ENCODE measurements around the gene WDR12. TPM values are rescaled to one million over a fixed set of nuclear protein-coding genes. Genes with fewer than 3 reads are reported as not detected.
A peak's percentile ranks its signal among the peaks of the same experiment; 100 is the strongest.

Gene WDR12
- 140 TPM for total RNA-seq (2021; ENCODE audit: unreplicated experiment)
- 44.1 and 61.7 TPM in 2 replicates for polyA plus RNA-seq (2012)
- Bru-seq, nascent RNA = percentile 86 among the genes with signal in this experiment
- percentile 92 among the genes with signal in this experiment for BruChase-seq, experiment 1, labeled RNA remaining after a 6-hour chase
- percentile 86 among the genes with signal in this experiment for BruChase-seq, experiment 2, labeled RNA remaining after a 2-hour chase
- long read RNA-seq, full-length matches to known transcripts = 112 of 152 reads
- long read RNA-seq, partial matches to known transcripts = 21 of 152 reads
- long read RNA-seq, other reads (novel, unspliced or antisense) = 19 of 152 reads

DNA sequence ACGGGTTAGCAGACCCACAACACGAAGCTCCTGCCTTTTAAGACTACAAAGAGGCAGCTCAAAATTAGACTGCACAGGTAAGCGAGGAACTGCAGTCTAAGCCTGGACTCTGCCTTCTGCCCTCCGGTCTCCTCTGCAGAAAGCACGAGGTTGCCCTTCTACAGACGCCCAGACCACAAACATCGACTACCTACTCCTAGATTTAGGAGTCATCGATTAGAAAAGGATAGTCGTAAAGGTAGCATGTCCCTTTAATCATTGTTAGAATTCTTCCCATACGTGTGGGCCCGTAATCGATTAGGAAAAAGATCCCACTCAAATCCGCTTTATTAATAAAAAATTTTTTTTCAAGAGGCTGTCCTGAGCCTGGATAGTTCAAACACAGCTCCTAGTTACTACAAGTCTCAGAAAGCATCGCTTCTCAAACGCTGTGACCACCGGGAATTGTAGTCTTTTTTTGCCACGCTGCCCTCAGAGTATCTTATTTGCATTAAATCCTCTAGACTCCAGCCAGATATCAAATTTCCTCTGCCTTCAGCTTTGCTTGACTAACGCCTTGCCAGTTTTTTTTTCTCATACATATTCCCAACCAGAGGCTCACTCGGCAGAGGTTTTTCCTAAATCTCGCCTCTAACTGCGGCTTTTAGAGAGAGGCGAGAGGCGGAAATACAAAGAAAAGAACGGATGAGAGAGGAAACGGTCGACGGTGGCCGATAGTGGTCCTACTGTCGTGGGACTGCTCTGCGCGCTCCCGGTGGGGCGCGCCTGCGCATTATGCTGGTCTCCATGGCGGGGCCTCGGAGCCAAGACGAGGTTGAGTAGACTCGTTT lies at the start of gene WDR12, which contains the start of gene CARF:
TSS of gene WDR12 (minus strand) at position 162 of the 830 bp plus-strand sequence. CDS start 197 bp downstream, outside the sequence.
TSS of gene CARF (plus strand) at position 764 of the 830 bp plus-strand sequence. CDS start 29,628 bp downstream, outside the sequence.
- peak within 1 kb of the TSS; percentile 91 for H3K9ac ChIP-seq (ENCODE audit: low read length)
- intact Hi-C loops (cut with micrococcal nuclease) = loop anchor here (2.0 kb wide), 1 partner anchor 327 kb away; the partner anchor contains the start of gene CYP20A1
- no TSS peak for BruUV-seq (replicated peaks)
- TF ChIP-seq SIN3A (IDR thresholded peaks at IDR 0.05; ENCODE audit: low read depth) (peak; percentile 59; the same call in 1 of the 2 replicates), TCF7L2 (IDR thresholded peaks at IDR 0.05; ENCODE audit: borderline replicate concordance, extremely low read depth, insufficient read depth, insufficient read length) (peak; percentile 69), SRF (IDR thresholded peaks at IDR 0.05; ENCODE audit: low read depth) (peak; percentile 90), POLR2A (IDR thresholded peaks at IDR 0.05; ENCODE audit: borderline replicate concordance, extremely low read depth, insufficient read depth, insufficient read length) (peak; percentile 60), POLR2AphosphoS5 (IDR thresholded peaks at IDR 0.05; ENCODE audit: low read depth, low read length) (peak; percentile 89), YY1 (IDR thresholded peaks at IDR 0.05; ENCODE audit: extremely low read depth, insufficient replicate concordance, low read depth, low read length) (peak; percentile 58), ZFX (IDR thresholded peaks at IDR 0.05) (peak; percentile 40; the same call in 1 of the 2 replicates), EZH2 (IDR thresholded peaks at IDR 0.05) (no peak), ELF1 (IDR thresholded peaks at IDR 0.05; ENCODE audit: borderline replicate concordance, low read depth) (peak; percentile 66), ZNF274 (IDR thresholded peaks at IDR 0.05; ENCODE audit: low read depth, low read length) (no peak), RAD21 (IDR thresholded peaks at IDR 0.05; ENCODE audit: low read depth) (no peak; the same call in 1 of the 2 replicates), EZH2phosphoT487 (IDR thresholded peaks at IDR 0.05; ENCODE audit: borderline replicate concordance) (no peak), EGR1 (IDR thresholded peaks at IDR 0.05; ENCODE audit: low read depth) (no peak), CEBPB (IDR thresholded peaks at IDR 0.05; ENCODE audit: low read depth) (no peak), CBX3 (IDR thresholded peaks at IDR 0.05; ENCODE audit: low read depth) (no peak)
- TF ChIP-seq, protein P1, sequence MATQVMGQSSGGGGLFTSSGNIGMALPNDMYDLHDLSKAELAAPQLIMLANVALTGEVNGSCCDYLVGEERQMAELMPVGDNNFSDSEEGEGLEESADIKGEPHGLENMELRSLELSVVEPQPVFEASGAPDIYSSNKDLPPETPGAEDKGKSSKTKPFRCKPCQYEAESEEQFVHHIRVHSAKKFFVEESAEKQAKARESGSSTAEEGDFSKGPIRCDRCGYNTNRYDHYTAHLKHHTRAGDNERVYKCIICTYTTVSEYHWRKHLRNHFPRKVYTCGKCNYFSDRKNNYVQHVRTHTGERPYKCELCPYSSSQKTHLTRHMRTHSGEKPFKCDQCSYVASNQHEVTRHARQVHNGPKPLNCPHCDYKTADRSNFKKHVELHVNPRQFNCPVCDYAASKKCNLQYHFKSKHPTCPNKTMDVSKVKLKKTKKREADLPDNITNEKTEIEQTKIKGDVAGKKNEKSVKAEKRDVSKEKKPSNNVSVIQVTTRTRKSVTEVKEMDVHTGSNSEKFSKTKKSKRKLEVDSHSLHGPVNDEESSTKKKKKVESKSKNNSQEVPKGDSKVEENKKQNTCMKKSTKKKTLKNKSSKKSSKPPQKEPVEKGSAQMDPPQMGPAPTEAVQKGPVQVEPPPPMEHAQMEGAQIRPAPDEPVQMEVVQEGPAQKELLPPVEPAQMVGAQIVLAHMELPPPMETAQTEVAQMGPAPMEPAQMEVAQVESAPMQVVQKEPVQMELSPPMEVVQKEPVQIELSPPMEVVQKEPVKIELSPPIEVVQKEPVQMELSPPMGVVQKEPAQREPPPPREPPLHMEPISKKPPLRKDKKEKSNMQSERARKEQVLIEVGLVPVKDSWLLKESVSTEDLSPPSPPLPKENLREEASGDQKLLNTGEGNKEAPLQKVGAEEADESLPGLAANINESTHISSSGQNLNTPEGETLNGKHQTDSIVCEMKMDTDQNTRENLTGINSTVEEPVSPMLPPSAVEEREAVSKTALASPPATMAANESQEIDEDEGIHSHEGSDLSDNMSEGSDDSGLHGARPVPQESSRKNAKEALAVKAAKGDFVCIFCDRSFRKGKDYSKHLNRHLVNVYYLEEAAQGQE (IDR thresholded peaks at IDR 0.05; ENCODE audit: low read depth) = no peak
- TF ChIP-seq, protein P2, sequence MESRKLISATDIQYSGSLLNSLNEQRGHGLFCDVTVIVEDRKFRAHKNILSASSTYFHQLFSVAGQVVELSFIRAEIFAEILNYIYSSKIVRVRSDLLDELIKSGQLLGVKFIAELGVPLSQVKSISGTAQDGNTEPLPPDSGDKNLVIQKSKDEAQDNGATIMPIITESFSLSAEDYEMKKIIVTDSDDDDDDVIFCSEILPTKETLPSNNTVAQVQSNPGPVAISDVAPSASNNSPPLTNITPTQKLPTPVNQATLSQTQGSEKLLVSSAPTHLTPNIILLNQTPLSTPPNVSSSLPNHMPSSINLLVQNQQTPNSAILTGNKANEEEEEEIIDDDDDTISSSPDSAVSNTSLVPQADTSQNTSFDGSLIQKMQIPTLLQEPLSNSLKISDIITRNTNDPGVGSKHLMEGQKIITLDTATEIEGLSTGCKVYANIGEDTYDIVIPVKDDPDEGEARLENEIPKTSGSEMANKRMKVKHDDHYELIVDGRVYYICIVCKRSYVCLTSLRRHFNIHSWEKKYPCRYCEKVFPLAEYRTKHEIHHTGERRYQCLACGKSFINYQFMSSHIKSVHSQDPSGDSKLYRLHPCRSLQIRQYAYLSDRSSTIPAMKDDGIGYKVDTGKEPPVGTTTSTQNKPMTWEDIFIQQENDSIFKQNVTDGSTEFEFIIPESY (IDR thresholded peaks at IDR 0.05; ENCODE audit: extremely low read depth, insufficient replicate concordance, low read length) = peak; percentile 70
- TF ChIP-seq, protein P3, sequence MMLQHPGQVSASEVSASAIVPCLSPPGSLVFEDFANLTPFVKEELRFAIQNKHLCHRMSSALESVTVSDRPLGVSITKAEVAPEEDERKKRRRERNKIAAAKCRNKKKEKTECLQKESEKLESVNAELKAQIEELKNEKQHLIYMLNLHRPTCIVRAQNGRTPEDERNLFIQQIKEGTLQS (IDR thresholded peaks at IDR 0.05) = no peak
- TF ChIP-seq, protein P4, sequence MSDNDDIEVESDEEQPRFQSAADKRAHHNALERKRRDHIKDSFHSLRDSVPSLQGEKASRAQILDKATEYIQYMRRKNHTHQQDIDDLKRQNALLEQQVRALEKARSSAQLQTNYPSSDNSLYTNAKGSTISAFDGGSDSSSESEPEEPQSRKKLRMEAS (IDR thresholded peaks at IDR 0.05) = peak; percentile 97

More for the DNA sequence above, at the start of gene WDR12, which contains the start of gene CARF:
- H3K9me2 ChIP-seq (ENCODE audit: insufficient read depth) = no peaks in the 10 kb centered on the region
- ChIA-PET CTCF (no interaction called here), RAD21 (ENCODE audit: low non-redundant PET in 1 of 2, low total read pairs in 2 of 2, uncharacterized antibody in 2 of 2, unreplicated experiment in 2 of 2) (no interaction called here), POLR2A (interaction anchor here (0.9 kb wide), 1 partner anchor 21 kb away, joined by 3 read pairs; no protein-coding TSS in a partner anchor)
- DNase-seq (ENCODE audit: low read depth, low spot score) (peak; percentile 91), ATAC-seq (peak; percentile 86)
- H3K4me2 ChIP-seq (ENCODE audit: low read length) = peak within 1 kb of the TSS; percentile 83
- peak within 1 kb of the TSS; percentile 88 for H3K27ac ChIP-seq (ENCODE audit: low read depth, low read length)
- H2AFZ ChIP-seq (ENCODE audit: low read depth, low read length, poor library complexity, severe bottlenecking) = peak within 1 kb of the TSS; percentile 83
- no peaks in the 10 kb centered on the region for H4K20me1 ChIP-seq (ENCODE audit: insufficient read depth)
- no peaks in the 10 kb centered on the region for H3K27me3 ChIP-seq (ENCODE audit: insufficient read depth, low read length)
- peak within 1 kb of the TSS; percentile 90 to 94 for H3K4me3 ChIP-seq (replicated peaks in 1 of 2; ENCODE audit: low read depth in 1 of 2, low read length in 2 of 2)
- H3K79me2 ChIP-seq (ENCODE audit: insufficient read depth, low read length) = peaks cover 49% of the 10 kb centered on the region
- H3K9me3 ChIP-seq (ENCODE audit: control insufficient read depth in 1 of 2, insufficient read depth in 1 of 2, low read depth in 1 of 2, low read length in 2 of 2) = no peaks in the 10 kb centered on the region
- H3K4me1 ChIP-seq (ENCODE audit: control insufficient read depth in 1 of 2, insufficient read depth in 2 of 2, low read length in 2 of 2) = peaks cover 0 to 10% of the 10 kb centered on the region in 2 experiments; a peak in 2 of 4 replicates
- H3K36me3 ChIP-seq (ENCODE audit: control insufficient read depth in 1 of 2, insufficient read depth in 2 of 2, low read length in 2 of 2) = peaks cover 0 to 2% of the 10 kb centered on the region in 2 experiments; a peak in 1 of 4 replicates

All from HCT116 (cell line).